Calu3 (cell line): ENCODE results near the gene NELL1. TPM values are rescaled to one million over a fixed set of nuclear protein-coding genes. Genes with fewer than 3 reads are reported as not detected.

Experiments used
- BruUV-seq: library from RNA; stranded (reverse); fragments of 400-500 nt; replicated peaks from 2 replicates; lab custom pipeline; 2021; lab: Mats Ljungman, UMichigan
- CTCF ChIA-PET: fragments of 300-600 bp; sonication (Branson Sonifier 250); formaldehyde crosslinking; loops from one replicate; lab custom pipeline; 2022; ENCODE audit warnings: antibody characterized with exemption; lab: Charles Lee
- DNase-seq: peaks from one replicate; pipeline ENCODE4 v3.0.0; 2022
- H3K27ac Mint-ChIP-seq: one replicate; pipeline ENCODE4 v1.8.0; 2022; ENCODE audit warnings: mixed read lengths; ENCODE audit not compliant: unreplicated experiment
- H3K27me3 Mint-ChIP-seq: one replicate; pipeline ENCODE4 v1.8.0; 2022; ENCODE audit warnings: mixed read lengths; ENCODE audit not compliant: unreplicated experiment
- H3K36me3 Mint-ChIP-seq: one replicate; pipeline ENCODE4 v1.8.0; 2022; ENCODE audit warnings: mild to moderate bottlenecking, moderate library complexity, mixed read lengths; ENCODE audit not compliant: insufficient read depth, unreplicated experiment
- H3K4me1 Mint-ChIP-seq: one replicate; pipeline ENCODE4 v1.8.0; 2022; ENCODE audit warnings: mild to moderate bottlenecking, low read depth, mixed read lengths; ENCODE audit not compliant: unreplicated experiment
- H3K4me3 Mint-ChIP-seq: one replicate; pipeline ENCODE4 v1.8.0; 2022; ENCODE audit warnings: mild to moderate bottlenecking, low read depth, moderate library complexity, mixed read lengths; ENCODE audit not compliant: unreplicated experiment
- H3K9me3 Mint-ChIP-seq: one replicate; pipeline ENCODE4 v1.8.0; 2022; ENCODE audit warnings: low read depth, mixed read lengths; ENCODE audit not compliant: unreplicated experiment
- intact Hi-C: fragments of 100-400 bp; cut with micrococcal nuclease; formaldehyde crosslinking; loops from one replicate; pipeline ENCODE4 v1.10.0; 2022; ENCODE audit not compliant: unreplicated experiment
- total RNA-seq: library from RNA; stranded (reverse); gene quantifications from 2 replicates; pipeline ENCODE4 v1.2.3, GENCODE V29; 2022
- TF ChIP-seq, protein P1 (sequence below): fragments of 200-600 bp; IDR thresholded peaks from one replicate; pipeline ENCODE4 v1.8.0; 2022; ENCODE audit warnings: antibody characterized with exemption; ENCODE audit not compliant: unreplicated experiment

NELL1 gene
- total RNA-seq, 1 experiment from 2014 or later: not detected

- CTCF ChIA-PET: no interaction called here
- TF ChIP-seq, protein P1, sequence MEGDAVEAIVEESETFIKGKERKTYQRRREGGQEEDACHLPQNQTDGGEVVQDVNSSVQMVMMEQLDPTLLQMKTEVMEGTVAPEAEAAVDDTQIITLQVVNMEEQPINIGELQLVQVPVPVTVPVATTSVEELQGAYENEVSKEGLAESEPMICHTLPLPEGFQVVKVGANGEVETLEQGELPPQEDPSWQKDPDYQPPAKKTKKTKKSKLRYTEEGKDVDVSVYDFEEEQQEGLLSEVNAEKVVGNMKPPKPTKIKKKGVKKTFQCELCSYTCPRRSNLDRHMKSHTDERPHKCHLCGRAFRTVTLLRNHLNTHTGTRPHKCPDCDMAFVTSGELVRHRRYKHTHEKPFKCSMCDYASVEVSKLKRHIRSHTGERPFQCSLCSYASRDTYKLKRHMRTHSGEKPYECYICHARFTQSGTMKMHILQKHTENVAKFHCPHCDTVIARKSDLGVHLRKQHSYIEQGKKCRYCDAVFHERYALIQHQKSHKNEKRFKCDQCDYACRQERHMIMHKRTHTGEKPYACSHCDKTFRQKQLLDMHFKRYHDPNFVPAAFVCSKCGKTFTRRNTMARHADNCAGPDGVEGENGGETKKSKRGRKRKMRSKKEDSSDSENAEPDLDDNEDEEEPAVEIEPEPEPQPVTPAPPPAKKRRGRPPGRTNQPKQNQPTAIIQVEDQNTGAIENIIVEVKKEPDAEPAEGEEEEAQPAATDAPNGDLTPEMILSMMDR: no peak
- DNase-seq: no peak
- no peaks in the 10 kb centered on the region for H3K36me3 Mint-ChIP-seq
- intact Hi-C loops: loop anchor here (5.0 kb wide), 1 partner anchor 578 kb away; no protein-coding TSS in a partner anchor
- no TSS peak for BruUV-seq
- H3K4me3 Mint-ChIP-seq: no peak overlapping the region
- no peak overlapping the region for H3K27ac Mint-ChIP-seq
- peaks cover 4% of the 10 kb centered on the region for H3K9me3 Mint-ChIP-seq
- no peaks in the 10 kb centered on the region for H3K4me1 Mint-ChIP-seq
- H3K27me3 Mint-ChIP-seq: no peaks in the 10 kb centered on the region
Measured at GRCh38 chr11:21059879-21060278, 390.5 kb downstream of the NELL1 start.

DNA sequence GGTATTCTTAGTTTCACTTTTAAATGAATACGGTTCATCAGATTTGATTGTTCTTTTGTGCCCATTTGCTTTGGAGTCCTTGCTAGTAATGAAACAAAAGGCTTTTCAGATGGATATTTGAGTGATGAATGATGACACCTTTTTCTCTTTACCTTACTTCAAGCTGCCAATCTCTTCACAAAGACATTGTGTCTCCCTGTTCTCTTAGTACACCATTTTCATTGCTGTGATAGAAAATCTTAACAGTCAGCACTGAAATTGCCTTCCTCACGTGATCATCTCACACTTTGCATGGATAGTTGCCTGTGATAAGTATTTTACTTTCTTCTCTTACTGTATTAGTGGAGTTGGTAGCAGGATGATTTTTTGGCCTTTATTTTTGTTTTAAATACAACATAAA is 396.6 kb downstream of the NELL1 start:
- H3K36me3 Mint-ChIP-seq: no peaks in the 10 kb centered on the region
- no TSS peak for BruUV-seq
- H3K9me3 Mint-ChIP-seq: peaks cover 5% of the 10 kb centered on the region
- CTCF ChIA-PET: no interaction called here
- no peak overlapping the region for H3K27ac Mint-ChIP-seq
- peak overlapping the region; percentile 32 for H3K4me3 Mint-ChIP-seq
- no peaks in the 10 kb centered on the region for H3K4me1 Mint-ChIP-seq
- no peak for DNase-seq
- no peaks in the 10 kb centered on the region for H3K27me3 Mint-ChIP-seq
- intact Hi-C loops: no loop called here
- TF ChIP-seq, protein P1: no peak

GRCh38 chr11:21068886-21069285 is 399.5 kb downstream of the NELL1 start:
- CTCF ChIA-PET: no interaction called here
- no peaks in the 10 kb centered on the region for H3K36me3 Mint-ChIP-seq
- no peak overlapping the region for H3K27ac Mint-ChIP-seq
- no peaks in the 10 kb centered on the region for H3K4me1 Mint-ChIP-seq
- peaks cover 4% of the 10 kb centered on the region for H3K9me3 Mint-ChIP-seq
- no peak for DNase-seq
- no peaks in the 10 kb centered on the region for H3K27me3 Mint-ChIP-seq
- no TSS peak for BruUV-seq
- TF ChIP-seq, protein P1: no peak
- H3K4me3 Mint-ChIP-seq: no peak overlapping the region
- intact Hi-C loops: no loop called here

DNA sequence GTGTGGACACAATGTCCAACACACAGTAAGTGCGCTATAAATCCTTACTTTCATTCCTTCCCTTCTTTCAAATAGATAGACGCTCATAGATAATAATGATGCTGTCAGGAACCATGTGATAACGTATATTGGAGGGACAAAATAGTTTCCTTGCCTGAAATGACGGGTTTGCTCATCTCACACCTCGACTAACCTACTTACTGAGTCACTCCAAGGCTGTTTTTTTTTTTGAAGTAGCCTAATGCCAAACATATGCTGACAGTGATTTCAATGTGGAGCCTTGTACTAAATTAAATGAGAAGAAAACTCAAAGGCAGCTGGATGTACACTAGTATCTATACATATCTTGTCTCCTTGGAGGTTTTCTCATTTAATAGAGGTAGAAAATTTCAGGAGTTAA is 400.5 kb downstream of the NELL1 start:
- no peak for DNase-seq
- H3K27ac Mint-ChIP-seq: no peak overlapping the region
- BruUV-seq: no TSS peak
- no peak overlapping the region for H3K4me3 Mint-ChIP-seq
- no peaks in the 10 kb centered on the region for H3K4me1 Mint-ChIP-seq
- H3K27me3 Mint-ChIP-seq: no peaks in the 10 kb centered on the region
- H3K36me3 Mint-ChIP-seq: no peaks in the 10 kb centered on the region
- peaks cover 4% of the 10 kb centered on the region for H3K9me3 Mint-ChIP-seq
- TF ChIP-seq, protein P1: no peak
- CTCF ChIA-PET: no interaction called here
- intact Hi-C loops: no loop called here
